Measurements from ENCODE around the gene CCDC90B. TPM values are rescaled to one million over a fixed set of nuclear protein-coding genes. Genes with fewer than 3 reads are reported as not detected.

Gene CCDC90B
- total RNA-seq, 4 donors from 2014 or later, result 31.1 to 34.6 (median 33.2) TPM

DNA sequence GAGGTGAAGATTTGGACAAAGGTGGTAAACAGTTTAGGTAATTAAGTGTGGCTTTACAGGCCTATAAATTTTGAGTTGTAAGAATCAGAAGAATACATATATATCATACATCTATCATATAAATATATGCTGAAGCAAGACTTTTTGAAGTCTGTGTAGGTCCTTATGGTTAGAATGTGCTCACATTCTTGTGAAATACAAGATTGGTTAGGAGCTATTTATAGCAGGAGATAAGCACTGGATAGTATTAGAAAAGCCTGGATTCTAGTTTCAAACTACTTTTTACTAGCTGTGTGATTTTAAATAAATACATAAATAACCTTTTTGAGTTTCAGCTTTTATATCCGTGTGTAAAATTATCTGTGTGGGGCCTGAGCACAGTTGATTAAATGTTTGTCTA lies 50.3 kb downstream of the CCDC90B start:
- Histone ChIP-seq H3K27me3 (no peaks in the 10 kb centered on the region), H3K4me1 (no peaks in the 10 kb centered on the region), H3K4me3 (no peak overlapping the region), H3K27ac (no peak overlapping the region), H3K36me3 (peaks cover 0 to 16% of the 10 kb centered on the region in 2 donors), H3K9me3 (no peaks in the 10 kb centered on the region)
- no peak for TF ChIP-seq EP300 (IDR thresholded peaks at IDR 0.05)
- TF ChIP-seq POLR2A (IDR thresholded peaks at IDR 0.05), result no peak
- TF ChIP-seq, protein P1, sequence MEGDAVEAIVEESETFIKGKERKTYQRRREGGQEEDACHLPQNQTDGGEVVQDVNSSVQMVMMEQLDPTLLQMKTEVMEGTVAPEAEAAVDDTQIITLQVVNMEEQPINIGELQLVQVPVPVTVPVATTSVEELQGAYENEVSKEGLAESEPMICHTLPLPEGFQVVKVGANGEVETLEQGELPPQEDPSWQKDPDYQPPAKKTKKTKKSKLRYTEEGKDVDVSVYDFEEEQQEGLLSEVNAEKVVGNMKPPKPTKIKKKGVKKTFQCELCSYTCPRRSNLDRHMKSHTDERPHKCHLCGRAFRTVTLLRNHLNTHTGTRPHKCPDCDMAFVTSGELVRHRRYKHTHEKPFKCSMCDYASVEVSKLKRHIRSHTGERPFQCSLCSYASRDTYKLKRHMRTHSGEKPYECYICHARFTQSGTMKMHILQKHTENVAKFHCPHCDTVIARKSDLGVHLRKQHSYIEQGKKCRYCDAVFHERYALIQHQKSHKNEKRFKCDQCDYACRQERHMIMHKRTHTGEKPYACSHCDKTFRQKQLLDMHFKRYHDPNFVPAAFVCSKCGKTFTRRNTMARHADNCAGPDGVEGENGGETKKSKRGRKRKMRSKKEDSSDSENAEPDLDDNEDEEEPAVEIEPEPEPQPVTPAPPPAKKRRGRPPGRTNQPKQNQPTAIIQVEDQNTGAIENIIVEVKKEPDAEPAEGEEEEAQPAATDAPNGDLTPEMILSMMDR (IDR thresholded peaks at IDR 0.05), result no peak
- no peak for TF ChIP-seq POLR2AphosphoS5 (IDR thresholded peaks at IDR 0.05)
- no peak for ATAC-seq
- WGBS, 2 donors (ENCODE audit: low coverage in 1 of 2), result 63% methylated on average over 1 of the region's 1 CpG

GRCh38 chr11:83223457-83223856 lies 62.7 kb downstream of the CCDC90B start:
- no peaks in the 10 kb centered on the region for H3K4me1 ChIP-seq
- no peaks in the 10 kb centered on the region for H3K27me3 ChIP-seq
- ATAC-seq, result no peak
- no peak overlapping the region for H3K4me3 ChIP-seq
- H3K9me3 ChIP-seq, result no peaks in the 10 kb centered on the region
- peaks cover 0 to 2% of the 10 kb centered on the region in 2 donors for H3K36me3 ChIP-seq
- WGBS, 2 donors (ENCODE audit: low coverage in 1 of 2), result 78 to 93% methylated on average over 2 of the region's 2 CpGs
- H3K27ac ChIP-seq, result no peak overlapping the region
- no peak for TF ChIP-seq POLR2AphosphoS5 (IDR thresholded peaks at IDR 0.05)
- TF ChIP-seq POLR2A (IDR thresholded peaks at IDR 0.05), result no peak
- no peak for TF ChIP-seq EP300 (IDR thresholded peaks at IDR 0.05)
- TF ChIP-seq, protein P1 (IDR thresholded peaks at IDR 0.05), result no peak

DNA sequence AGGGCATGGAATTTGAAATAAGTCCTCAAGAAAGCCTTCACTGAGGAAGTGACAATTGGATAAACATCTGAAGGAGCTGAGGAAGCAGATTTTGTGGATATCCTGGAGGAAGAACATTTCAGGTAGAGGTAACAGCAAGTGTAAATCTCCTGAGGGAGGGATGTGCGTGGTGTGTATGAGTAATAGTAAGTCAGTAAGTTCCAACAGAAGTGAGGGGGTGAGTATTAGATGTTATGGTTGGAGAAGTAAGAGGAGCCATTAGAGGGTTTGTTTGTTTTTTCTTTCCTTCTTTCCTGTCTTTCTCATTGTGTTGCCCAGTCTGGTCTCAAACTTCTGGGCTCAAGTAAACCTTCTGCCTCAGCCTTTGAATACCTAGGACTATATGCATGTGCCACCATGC lies 63.7 kb downstream of the CCDC90B start:
- Histone ChIP-seq H3K36me3 (no peaks in the 10 kb centered on the region), H3K4me3 (no peak overlapping the region), H3K27me3 (no peaks in the 10 kb centered on the region), H3K4me1 (no peaks in the 10 kb centered on the region), H3K27ac (no peak overlapping the region), H3K9me3 (no peaks in the 10 kb centered on the region)
- WGBS, 2 donors (ENCODE audit: low coverage in 1 of 2), result 96 to 100% methylated on average over 1 of the region's 1 CpG
- no peak for ATAC-seq
- TF ChIP-seq, protein P1 (IDR thresholded peaks at IDR 0.05), result no peak
- TF ChIP-seq EP300 (IDR thresholded peaks at IDR 0.05), result no peak
- TF ChIP-seq POLR2A (IDR thresholded peaks at IDR 0.05), result no peak
- TF ChIP-seq POLR2AphosphoS5 (IDR thresholded peaks at IDR 0.05), result no peak

DNA sequence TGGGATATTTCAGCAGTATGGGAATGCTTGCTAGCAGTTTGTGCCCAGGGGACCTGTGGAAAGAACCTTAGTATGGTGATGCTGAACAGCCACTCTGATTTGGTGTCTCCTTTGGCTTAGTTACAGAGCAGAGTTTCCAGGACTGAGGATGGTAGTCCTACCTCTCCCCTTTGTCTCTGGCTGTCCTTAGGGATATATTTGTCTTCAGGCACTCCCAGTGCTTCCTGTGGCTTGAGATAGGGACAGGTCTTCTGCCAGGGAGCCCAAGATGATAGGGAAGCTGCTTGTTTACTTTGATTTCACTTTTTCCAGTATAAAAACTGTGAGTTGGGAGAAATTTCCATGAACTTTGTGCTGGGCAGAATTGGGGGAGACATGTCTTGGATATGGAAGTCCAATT lies 64.5 kb downstream of the CCDC90B start:
- ATAC-seq, result no peak
- H3K27me3 ChIP-seq, result no peaks in the 10 kb centered on the region
- no peaks in the 10 kb centered on the region for H3K4me1 ChIP-seq
- H3K36me3 ChIP-seq, result no peaks in the 10 kb centered on the region
- no peak overlapping the region for H3K4me3 ChIP-seq
- no peaks in the 10 kb centered on the region for H3K9me3 ChIP-seq
- H3K27ac ChIP-seq, result no peak overlapping the region
- TF ChIP-seq POLR2AphosphoS5 (IDR thresholded peaks at IDR 0.05) (no peak), EP300 (IDR thresholded peaks at IDR 0.05) (no peak), POLR2A (IDR thresholded peaks at IDR 0.05) (no peak)
- TF ChIP-seq, protein P1 (IDR thresholded peaks at IDR 0.05), result no peak

GRCh38 chr11:83220260-83220659 lies 65.9 kb downstream of the CCDC90B start:
- peaks cover 0 to 9% of the 10 kb centered on the region in 2 donors for H3K36me3 ChIP-seq
- H3K27me3 ChIP-seq, result no peaks in the 10 kb centered on the region
- no peak for ATAC-seq
- H3K4me1 ChIP-seq, result no peaks in the 10 kb centered on the region
- WGBS, 2 donors (ENCODE audit: low coverage in 1 of 2), result 80 to 98% methylated on average over 5 to 10 of the region's 10 CpGs
- no peaks in the 10 kb centered on the region for H3K9me3 ChIP-seq
- no peak overlapping the region for H3K27ac ChIP-seq
- TF ChIP-seq, protein P1 (IDR thresholded peaks at IDR 0.05), result no peak
- TF ChIP-seq EP300 (IDR thresholded peaks at IDR 0.05) (no peak), POLR2A (IDR thresholded peaks at IDR 0.05) (no peak), POLR2AphosphoS5 (IDR thresholded peaks at IDR 0.05) (no peak)
- no peak overlapping the region for H3K4me3 ChIP-seq
